DND-41 (cell line): ENCODE results near the gene SECTM1.

ENCODE experiments used
- ATAC-seq: fragments of 200-7000 bp; cut with Tn5 transposase; 3 replicates; pipeline ENCODE4 v1.9.1; 2021; ENCODE audit warnings: low read depth; ENCODE audit not compliant: insufficient read depth
- DNase-seq: peaks from one replicate; pipeline ENCODE4 v3.0.0-alpha.2; 2020
- H2AFZ ChIP-seq: 2 replicates; pipeline ENCODE4 v1.6.0; 2012; ENCODE audit warnings: low read depth, low read length
- H3K27ac ChIP-seq: 2 replicates; pipeline ENCODE4 v1.5.1; 2012; ENCODE audit warnings: low read length, inconsistent platforms
- H3K27me3 ChIP-seq: fragments of 200-600 bp; sonication (generic); 2 replicates; pipeline ENCODE4 v1.6.0; 2012; ENCODE audit warnings: low read length, mild to moderate bottlenecking, inconsistent platforms; ENCODE audit not compliant: insufficient read depth, poor library complexity
- H3K36me3 ChIP-seq: 2 replicates; pipeline ENCODE4 v1.5.1; 2012; ENCODE audit warnings: low read length, inconsistent platforms; ENCODE audit not compliant: insufficient read depth
- H3K4me1 ChIP-seq: 2 replicates; pipeline ENCODE4 v1.5.1; 2012; ENCODE audit warnings: mild to moderate bottlenecking, low read length; ENCODE audit not compliant: insufficient read depth
- H3K4me2 ChIP-seq: 2 replicates; pipeline ENCODE4 v1.6.0; 2012; ENCODE audit warnings: mild to moderate bottlenecking, moderate library complexity, low read length, inconsistent platforms; ENCODE audit not compliant: insufficient read depth
- H3K4me3 ChIP-seq, 2 experiments: fragments of 200-600 bp in 1 of 2; shearing (Covaris generic) in 1 of 2; 2 replicates each; pipeline ENCODE4 v1.5.1; 2012 to 2016; ENCODE audit warnings: inconsistent platforms in 2 of 2, low read length in 2 of 2, mild to moderate bottlenecking in 2 of 2, low read depth in 1 of 2, moderate library complexity in 1 of 2
- H3K79me2 ChIP-seq: 2 replicates; pipeline ENCODE4 v1.6.0; 2012; ENCODE audit warnings: low read length, inconsistent platforms; ENCODE audit not compliant: insufficient read depth
- H3K9ac ChIP-seq: 2 replicates; pipeline ENCODE4 v1.6.0; 2012; ENCODE audit warnings: low read depth, mild to moderate bottlenecking, inconsistent platforms, low read length, moderate library complexity
- H3K9me3 ChIP-seq: 2 replicates; pipeline ENCODE4 v1.5.1; 2012; ENCODE audit warnings: low read length, moderate library complexity, mild to moderate bottlenecking, inconsistent platforms; ENCODE audit not compliant: insufficient read depth, severe bottlenecking
- H4K20me1 ChIP-seq: 2 replicates; pipeline ENCODE4 v1.6.0; 2012; ENCODE audit warnings: low read length; ENCODE audit not compliant: insufficient read depth
- EZH2 ChIP-seq: IDR thresholded peaks from 3 replicates; pipeline ENCODE4 v1.6.1; 2012; ENCODE audit warnings: borderline replicate concordance, low read depth, mild to moderate bottlenecking, moderate library complexity, low read length, inconsistent platforms; ENCODE audit not compliant: severe bottlenecking
- TF ChIP-seq, protein P1 (sequence below): IDR thresholded peaks from 2 replicates; pipeline ENCODE4 v1.5.1; 2012; ENCODE audit warnings: borderline replicate concordance, low read length, moderate library complexity, mild to moderate bottlenecking; ENCODE audit not compliant: poor library complexity, severe bottlenecking; ENCODE audit errors: extremely low read depth

SECTM1 gene

DNA sequence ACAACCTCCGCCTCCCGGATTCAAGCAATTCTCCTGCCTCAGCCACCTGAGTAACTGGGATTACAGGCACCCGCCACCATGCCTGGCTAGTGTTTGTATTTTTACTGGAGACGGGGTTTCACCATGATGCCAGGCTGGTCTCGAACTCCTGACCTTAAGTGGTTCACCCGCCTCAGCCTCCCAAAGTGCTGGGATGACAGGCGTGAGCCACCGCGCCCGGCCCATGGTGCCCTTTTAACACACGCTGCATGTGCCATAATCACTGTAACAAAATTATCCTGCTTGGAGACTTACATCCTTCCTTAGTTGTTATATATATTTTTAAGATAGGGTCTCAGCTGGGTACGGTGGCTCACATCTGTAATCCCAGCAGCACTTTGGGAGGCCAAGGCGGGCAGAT is 21.6 kb downstream of the SECTM1 start:
- H3K36me3 ChIP-seq, result peaks cover 37% of the 10 kb centered on the region
- H3K27me3 ChIP-seq, result no peaks in the 10 kb centered on the region
- no peak overlapping the region for H3K4me2 ChIP-seq
- no peaks in the 10 kb centered on the region for H3K9me3 ChIP-seq
- ATAC-seq (no peak), DNase-seq (no peak)
- no peak overlapping the region for H3K27ac ChIP-seq
- H4K20me1 ChIP-seq, result peaks cover 8% of the 10 kb centered on the region; the same call in 1 of the 2 replicates
- no peak overlapping the region for H2AFZ ChIP-seq
- H3K79me2 ChIP-seq, result peaks cover 21% of the 10 kb centered on the region
- TF ChIP-seq, protein P1, sequence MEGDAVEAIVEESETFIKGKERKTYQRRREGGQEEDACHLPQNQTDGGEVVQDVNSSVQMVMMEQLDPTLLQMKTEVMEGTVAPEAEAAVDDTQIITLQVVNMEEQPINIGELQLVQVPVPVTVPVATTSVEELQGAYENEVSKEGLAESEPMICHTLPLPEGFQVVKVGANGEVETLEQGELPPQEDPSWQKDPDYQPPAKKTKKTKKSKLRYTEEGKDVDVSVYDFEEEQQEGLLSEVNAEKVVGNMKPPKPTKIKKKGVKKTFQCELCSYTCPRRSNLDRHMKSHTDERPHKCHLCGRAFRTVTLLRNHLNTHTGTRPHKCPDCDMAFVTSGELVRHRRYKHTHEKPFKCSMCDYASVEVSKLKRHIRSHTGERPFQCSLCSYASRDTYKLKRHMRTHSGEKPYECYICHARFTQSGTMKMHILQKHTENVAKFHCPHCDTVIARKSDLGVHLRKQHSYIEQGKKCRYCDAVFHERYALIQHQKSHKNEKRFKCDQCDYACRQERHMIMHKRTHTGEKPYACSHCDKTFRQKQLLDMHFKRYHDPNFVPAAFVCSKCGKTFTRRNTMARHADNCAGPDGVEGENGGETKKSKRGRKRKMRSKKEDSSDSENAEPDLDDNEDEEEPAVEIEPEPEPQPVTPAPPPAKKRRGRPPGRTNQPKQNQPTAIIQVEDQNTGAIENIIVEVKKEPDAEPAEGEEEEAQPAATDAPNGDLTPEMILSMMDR, result no peak
- TF ChIP-seq EZH2, result no peak
- peaks cover 31% of the 10 kb centered on the region for H3K4me1 ChIP-seq
- H3K9ac ChIP-seq, result no peak overlapping the region
- no peak overlapping the region for H3K4me3 ChIP-seq

DNA sequence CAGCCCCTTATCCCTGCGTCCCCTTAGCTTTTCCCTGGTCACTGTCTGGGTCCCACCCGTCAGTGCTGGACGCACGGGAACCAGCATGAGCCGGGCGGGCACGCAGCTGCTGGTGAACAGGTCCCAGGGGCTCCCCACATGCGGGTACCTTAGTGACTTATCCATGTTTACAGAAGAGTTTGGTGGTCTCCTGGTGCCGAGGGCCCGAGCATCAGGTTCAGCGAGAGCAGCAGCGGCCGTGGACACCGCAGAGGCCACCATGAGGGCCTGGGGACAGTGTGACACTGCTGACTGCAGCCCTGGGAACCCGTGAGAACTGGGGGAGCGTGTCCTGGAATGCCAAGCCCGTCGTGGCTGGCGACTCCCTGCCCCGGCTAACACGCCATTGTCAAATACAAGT is 22.7 kb downstream of the SECTM1 start:
- peaks cover 33% of the 10 kb centered on the region for H3K4me1 ChIP-seq
- DNase-seq (no peak), ATAC-seq (no peak)
- no peaks in the 10 kb centered on the region for H3K27me3 ChIP-seq
- H2AFZ ChIP-seq, result no peak overlapping the region
- H3K79me2 ChIP-seq, result peaks cover 10% of the 10 kb centered on the region
- H3K36me3 ChIP-seq, result peaks cover 27% of the 10 kb centered on the region
- no peak overlapping the region for H3K9ac ChIP-seq
- H3K27ac ChIP-seq, result peak overlapping the region; percentile 47; the same call in 1 of the 2 replicates
- no peaks in the 10 kb centered on the region for H4K20me1 ChIP-seq
- no peak overlapping the region for H3K4me2 ChIP-seq
- no peaks in the 10 kb centered on the region for H3K9me3 ChIP-seq
- no peak overlapping the region for H3K4me3 ChIP-seq
- TF ChIP-seq, protein P1, result no peak
- no peak for TF ChIP-seq EZH2

GRCh38 chr17:82309656-82310570 is 23.7 kb downstream of the SECTM1 start:
- TF ChIP-seq EZH2, result no peak
- TF ChIP-seq, protein P1, result no peak
- H2AFZ ChIP-seq, result no peak overlapping the region
- peak overlapping the region; percentile 47 for H3K27ac ChIP-seq
- ATAC-seq, result no peak
- peaks cover 1% of the 10 kb centered on the region; the same call in 1 of the 2 replicates for H3K79me2 ChIP-seq
- no peaks in the 10 kb centered on the region for H4K20me1 ChIP-seq
- peaks cover 18% of the 10 kb centered on the region for H3K36me3 ChIP-seq
- no peaks in the 10 kb centered on the region for H3K27me3 ChIP-seq
- peaks cover 33% of the 10 kb centered on the region for H3K4me1 ChIP-seq
- no peaks in the 10 kb centered on the region for H3K9me3 ChIP-seq
- no peak for DNase-seq
- H3K4me2 ChIP-seq, result no peak overlapping the region
- H3K4me3 ChIP-seq, result no peak overlapping the region
- no peak overlapping the region for H3K9ac ChIP-seq
